Muscle layer of colon (tissue), 2 donors: ENCODE measurements around the gene TASP1.

Source experiments
- H3K27ac ChIP-seq: one replicate; pipeline ENCODE4 v1.7.0; 2013; ENCODE audit warnings: low read depth, mild to moderate bottlenecking, low read length, moderate library complexity
- H3K27me3 ChIP-seq, 2 donors: one replicate each; pipeline ENCODE4 v1.7.0; 2013; ENCODE audit warnings: low read length in 2 of 2, mild to moderate bottlenecking in 2 of 2; ENCODE audit not compliant: insufficient read depth in 2 of 2, control insufficient read depth in 1 of 2
- H3K36me3 ChIP-seq: one replicate; pipeline ENCODE4 v1.7.0; 2013; ENCODE audit warnings: mild to moderate bottlenecking, low read length; ENCODE audit not compliant: insufficient read depth
- H3K4me1 ChIP-seq: one replicate; pipeline ENCODE4 v1.7.0; 2013; ENCODE audit warnings: mild to moderate bottlenecking, low read length; ENCODE audit not compliant: insufficient read depth
- H3K4me3 ChIP-seq, 2 donors: one replicate each; pipeline ENCODE4 v1.7.0; 2013; ENCODE audit warnings: low read length in 2 of 2, low read depth in 1 of 2, mild to moderate bottlenecking in 1 of 2, moderate library complexity in 1 of 2
- H3K9ac ChIP-seq: one replicate; pipeline ENCODE4 v1.7.0; 2013; ENCODE audit warnings: low read length
- H3K9me3 ChIP-seq: one replicate; pipeline ENCODE4 v1.7.0; 2013; ENCODE audit warnings: mild to moderate bottlenecking, low read length
- donor health status: abdominal sarcoma.
- donor health status: Adenocarcinoma of cecum.

Gene TASP1

GRCh38 chr20:13554706-13555105, 84.0 kb downstream of the TASP1 start:
- Histone ChIP-seq H3K9ac (no peak overlapping the region), H3K27ac (no peak overlapping the region), H3K4me3 (no peak overlapping the region), H3K36me3 (no peaks in the 10 kb centered on the region), H3K27me3 (no peaks in the 10 kb centered on the region), H3K9me3 (no peaks in the 10 kb centered on the region), H3K4me1 (peaks cover 7% of the 10 kb centered on the region)

- Histone ChIP-seq H3K36me3 (no peaks in the 10 kb centered on the region), H3K4me3 (no peak overlapping the region), H3K4me1 (peaks cover 7% of the 10 kb centered on the region), H3K27me3 (no peaks in the 10 kb centered on the region), H3K9ac (no peak overlapping the region), H3K9me3 (no peaks in the 10 kb centered on the region), H3K27ac (no peak overlapping the region)
These were observed 84.7 kb downstream of the TASP1 start for GRCh38 chr20:13554076-13554475.

- H3K27me3 ChIP-seq, result no peaks in the 10 kb centered on the region
- no peak overlapping the region for H3K9ac ChIP-seq
- H3K27ac ChIP-seq, result no peak overlapping the region
- H3K9me3 ChIP-seq, result no peaks in the 10 kb centered on the region
- no peak overlapping the region for H3K4me3 ChIP-seq
- no peaks in the 10 kb centered on the region for H3K36me3 ChIP-seq
- peaks cover 7% of the 10 kb centered on the region for H3K4me1 ChIP-seq
These were observed 86.7 kb downstream of the TASP1 start for GRCh38 chr20:13552061-13552460.

GRCh38 chr20:13549451-13549850, 89.3 kb downstream of the TASP1 start:
- no peak overlapping the region for H3K9ac ChIP-seq
- H3K36me3 ChIP-seq, result no peaks in the 10 kb centered on the region
- H3K9me3 ChIP-seq, result no peaks in the 10 kb centered on the region
- H3K4me3 ChIP-seq, result no peak overlapping the region
- H3K27ac ChIP-seq, result no peak overlapping the region
- H3K27me3 ChIP-seq, result no peaks in the 10 kb centered on the region
- peaks cover 16% of the 10 kb centered on the region for H3K4me1 ChIP-seq

- peaks cover 9% of the 10 kb centered on the region for H3K4me1 ChIP-seq
- no peak overlapping the region for H3K4me3 ChIP-seq
- H3K36me3 ChIP-seq, result no peaks in the 10 kb centered on the region
- H3K27me3 ChIP-seq, result no peaks in the 10 kb centered on the region
- H3K9me3 ChIP-seq, result no peaks in the 10 kb centered on the region
- no peak overlapping the region for H3K9ac ChIP-seq
- H3K27ac ChIP-seq, result no peak overlapping the region
These were observed 92.1 kb downstream of the TASP1 start for GRCh38 chr20:13546497-13547131.

GRCh38 chr20:13545790-13546189, 92.9 kb downstream of the TASP1 start:
- Histone ChIP-seq H3K27ac (no peak overlapping the region), H3K4me3 (no peak overlapping the region), H3K9ac (no peak overlapping the region), H3K9me3 (no peaks in the 10 kb centered on the region), H3K36me3 (no peaks in the 10 kb centered on the region), H3K4me1 (peaks cover 9% of the 10 kb centered on the region), H3K27me3 (no peaks in the 10 kb centered on the region)

- H3K27ac ChIP-seq, result no peak overlapping the region
- H3K9ac ChIP-seq, result no peak overlapping the region
- peaks cover 9% of the 10 kb centered on the region for H3K4me1 ChIP-seq
These were observed 94.9 kb downstream of the TASP1 start for GRCh38 chr20:13543783-13544182.

GRCh38 chr20:13535627-13536026, 103.1 kb downstream of the TASP1 start:
- Histone ChIP-seq H3K4me1 (peaks cover 10% of the 10 kb centered on the region), H3K27ac (no peak overlapping the region), H3K4me3 (no peak overlapping the region), H3K9me3 (no peaks in the 10 kb centered on the region), H3K36me3 (no peaks in the 10 kb centered on the region), H3K27me3 (no peaks in the 10 kb centered on the region), H3K9ac (no peak overlapping the region)

More at GRCh38 chr20:13543783-13544182, 94.9 kb downstream of the TASP1 start:
- Histone ChIP-seq H3K4me3 (no peak overlapping the region), H3K36me3 (no peaks in the 10 kb centered on the region), H3K9me3 (no peaks in the 10 kb centered on the region), H3K27me3 (no peaks in the 10 kb centered on the region)

GRCh38 chr20:13533946-13534345, 104.8 kb downstream of the TASP1 start:
- Histone ChIP-seq H3K36me3 (no peaks in the 10 kb centered on the region), H3K27ac (no peak overlapping the region), H3K9ac (no peak overlapping the region), H3K9me3 (no peaks in the 10 kb centered on the region), H3K4me3 (no peak overlapping the region), H3K4me1 (peaks cover 10% of the 10 kb centered on the region), H3K27me3 (no peaks in the 10 kb centered on the region)

- Histone ChIP-seq H3K4me1 (peaks cover 10% of the 10 kb centered on the region), H3K27ac (no peak overlapping the region)
These were observed 108.6 kb downstream of the TASP1 start for GRCh38 chr20:13530146-13530545.

GRCh38 chr20:13526551-13526950, 112.2 kb downstream of the TASP1 start:
- H3K4me1 ChIP-seq, result no peaks in the 10 kb centered on the region
- H3K4me3 ChIP-seq, result no peak overlapping the region
- no peaks in the 10 kb centered on the region for H3K9me3 ChIP-seq
- no peaks in the 10 kb centered on the region for H3K36me3 ChIP-seq
- H3K9ac ChIP-seq, result no peak overlapping the region
- H3K27ac ChIP-seq, result no peak overlapping the region
- no peaks in the 10 kb centered on the region for H3K27me3 ChIP-seq

More at GRCh38 chr20:13530146-13530545, 108.6 kb downstream of the TASP1 start:
- Histone ChIP-seq H3K36me3 (no peaks in the 10 kb centered on the region), H3K9me3 (no peaks in the 10 kb centered on the region), H3K9ac (no peak overlapping the region), H3K27me3 (no peaks in the 10 kb centered on the region), H3K4me3 (no peak overlapping the region)

- Histone ChIP-seq H3K36me3 (no peaks in the 10 kb centered on the region), H3K9me3 (no peaks in the 10 kb centered on the region), H3K4me3 (no peak overlapping the region), H3K9ac (no peak overlapping the region), H3K27ac (no peak overlapping the region), H3K27me3 (no peaks in the 10 kb centered on the region), H3K4me1 (no peaks in the 10 kb centered on the region)
These were observed 113.3 kb downstream of the TASP1 start for GRCh38 chr20:13525225-13525940.
